Eye (tissue), 1 donor: ENCODE data around the gene OLFM1.

Source experiments
- DNase-seq: peaks from one replicate; pipeline ENCODE4 v3.0.0-alpha.2; 2015

OLFM1 gene

GRCh38 chr9:135087489-135087792 is at the start of gene OLFM1:
TSS of gene OLFM1 (plus strand) at chr9:135087668. CDS start at chr9:135087990, 322 bp downstream.
- peak; percentile 85 for DNase-seq

DNA sequence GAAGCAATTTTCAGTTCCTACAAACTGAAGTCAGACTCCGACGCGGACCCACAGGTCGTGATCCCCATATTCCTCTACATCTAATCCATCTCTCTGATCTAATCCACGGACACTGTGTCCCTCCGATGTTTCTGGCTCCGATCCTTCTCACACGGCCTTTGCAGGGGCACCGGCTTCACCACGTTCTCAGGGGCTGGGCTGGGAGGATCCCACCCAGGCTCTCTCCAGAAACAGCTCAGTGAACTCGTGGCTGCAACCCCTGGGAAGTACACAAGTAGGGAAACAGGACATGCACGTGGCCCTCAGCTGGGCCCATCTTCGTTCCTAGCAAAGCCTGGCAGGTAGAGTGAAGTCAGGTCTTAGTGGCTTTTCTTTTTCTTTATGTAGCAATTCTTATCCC is 49.1 kb upstream of the OLFM1 start:
- no peak for DNase-seq

GRCh38 chr9:135038826-135039225 is 48.6 kb upstream of the OLFM1 start:
- no peak for DNase-seq

DNA sequence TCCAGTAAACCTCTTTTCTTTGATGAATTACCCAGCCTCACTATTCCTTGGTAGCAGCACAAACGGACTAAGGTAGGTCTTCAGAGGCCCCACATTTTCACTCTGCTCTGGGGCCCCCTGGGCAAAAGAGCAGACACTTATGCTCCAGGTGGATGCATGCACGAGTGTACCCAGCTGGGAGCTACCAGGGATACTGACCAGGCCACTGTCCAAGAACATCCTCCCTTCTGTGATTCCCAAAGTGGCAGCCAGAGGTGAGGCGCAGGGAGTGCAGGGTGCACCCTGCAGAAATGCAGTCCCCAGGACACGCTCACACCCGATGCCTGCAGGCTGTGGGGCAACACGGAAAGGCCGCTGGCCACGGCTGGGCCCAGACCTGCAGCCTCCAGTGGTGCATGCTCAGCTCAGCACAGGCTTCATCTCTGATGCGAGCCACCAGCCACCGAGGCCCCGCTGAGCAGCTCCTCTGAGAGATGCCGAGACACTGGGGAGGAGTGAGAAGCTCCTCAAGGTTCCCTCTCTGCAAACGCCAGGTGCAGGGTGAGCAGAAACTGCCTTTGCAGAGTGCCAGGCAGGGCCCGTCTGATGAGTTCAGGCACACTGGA is 48.1 kb upstream of the OLFM1 start:
- DNase-seq, result no peak

DNA sequence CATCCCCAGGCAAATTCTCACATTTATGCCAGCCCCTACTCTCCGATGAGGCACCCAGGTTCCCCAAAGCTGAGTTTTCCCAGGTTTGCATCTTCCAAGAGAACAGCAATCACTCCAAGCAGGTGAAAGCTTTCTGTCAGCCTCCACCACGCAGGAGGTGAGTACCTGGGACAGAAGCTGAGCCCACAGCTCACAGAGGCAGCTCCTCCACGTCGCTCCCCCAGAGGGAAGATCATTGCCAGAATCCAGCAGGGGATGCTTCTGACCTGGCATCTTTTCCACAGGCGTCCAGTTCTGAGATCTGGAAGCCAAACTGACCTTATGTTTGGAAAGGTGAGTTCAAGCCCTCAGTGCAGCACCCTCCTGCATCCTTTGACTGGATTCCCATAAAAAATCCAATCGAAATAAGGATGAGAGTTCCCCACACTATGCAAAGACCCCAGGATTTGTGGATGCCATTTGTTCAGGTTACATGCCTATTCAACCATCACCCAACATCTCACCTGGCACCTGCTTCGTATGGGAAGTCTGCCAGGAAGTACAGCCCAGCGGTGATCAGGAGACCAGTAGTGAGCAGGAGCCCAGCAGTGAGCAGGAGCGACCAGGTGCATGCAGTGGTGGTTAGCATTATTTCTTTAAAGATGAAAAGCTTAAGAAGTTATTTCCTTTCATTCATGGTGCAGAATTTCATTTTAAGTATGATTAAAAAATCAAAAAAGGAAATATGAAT is 47.4 kb upstream of the OLFM1 start:
- no peak for DNase-seq

DNA sequence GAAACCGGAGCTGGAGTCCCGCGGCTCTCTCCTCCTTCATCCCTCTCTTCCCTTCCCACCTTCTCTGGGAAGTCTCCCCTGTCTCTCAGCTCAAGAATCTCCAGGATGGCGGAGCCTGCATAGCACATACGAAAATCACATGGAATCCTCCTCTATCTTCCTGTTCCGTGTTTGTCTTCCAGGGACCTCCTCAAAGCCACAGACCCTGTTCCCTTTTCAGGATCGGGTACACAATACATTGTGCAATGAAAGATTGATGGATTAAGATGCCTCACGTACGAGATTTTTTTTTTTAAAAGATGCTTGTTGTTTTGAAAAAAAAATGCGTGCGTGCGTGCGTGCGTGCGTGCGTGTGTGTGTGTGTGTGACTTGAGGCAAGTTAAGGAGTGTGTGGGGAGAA is 46.6 kb upstream of the OLFM1 start:
- DNase-seq, result no peak

GRCh38 chr9:135043345-135043744 is 44.1 kb upstream of the OLFM1 start:
- no peak for DNase-seq

DNA sequence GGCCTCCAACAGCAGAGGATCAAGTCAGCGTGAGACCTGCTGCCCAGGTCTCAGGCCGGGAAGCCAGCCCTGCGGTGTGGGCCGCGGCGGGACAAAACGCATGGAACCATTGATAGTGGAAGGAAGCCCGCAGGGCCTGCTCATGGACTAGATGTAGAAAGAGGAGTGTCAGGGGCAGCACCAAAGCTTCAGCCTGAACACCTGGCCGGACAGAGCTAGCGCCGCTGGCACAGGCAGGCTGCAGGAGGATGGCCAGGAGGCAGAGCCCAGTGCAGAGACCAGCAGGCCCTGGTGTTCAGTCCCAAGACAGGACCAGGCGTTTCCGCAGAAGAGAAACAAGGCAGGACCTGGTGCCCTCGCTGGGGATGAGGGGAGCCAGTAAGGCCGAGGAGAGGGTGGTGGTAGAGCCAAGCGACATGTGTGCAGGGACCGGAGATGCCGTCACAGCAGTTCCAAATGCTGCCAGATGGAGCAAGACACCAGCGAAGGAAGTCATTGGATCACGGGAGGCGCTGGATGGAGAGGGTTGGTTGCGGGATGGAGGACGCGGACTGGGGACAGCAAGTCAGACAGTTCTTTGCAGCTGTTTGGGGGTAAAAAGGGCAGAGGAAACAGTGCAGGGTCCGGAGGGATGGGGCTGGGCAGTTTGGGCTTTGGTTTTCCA is 42.1 kb upstream of the OLFM1 start:
- no peak for DNase-seq

- DNase-seq, result peak; percentile 55
Measured at GRCh38 chr9:135045928-135046738, 41.3 kb upstream of the OLFM1 start.

GRCh38 chr9:135046739-135047350 is 40.6 kb upstream of the OLFM1 start:
- no peak for DNase-seq

DNA sequence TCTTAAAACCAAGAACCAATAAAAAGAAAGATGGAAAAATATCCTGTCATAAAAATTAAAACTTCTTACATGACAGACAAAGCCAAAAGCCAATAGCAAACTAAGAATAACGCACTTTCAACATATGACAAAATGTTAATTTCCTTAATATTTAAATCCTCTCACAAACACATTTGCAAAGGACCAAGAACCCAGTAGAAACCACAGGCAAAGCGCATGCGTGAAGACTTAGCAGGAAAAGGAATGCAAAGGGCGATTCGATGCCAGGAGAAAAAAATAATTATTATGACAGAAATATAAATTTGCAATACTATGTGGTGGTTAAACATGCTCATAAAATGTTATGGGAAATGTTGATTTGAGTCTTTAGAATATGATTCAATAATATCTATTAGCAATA is 39.9 kb upstream of the OLFM1 start:
- DNase-seq, result no peak

- DNase-seq, result no peak
Measured at GRCh38 chr9:135048046-135048757, 39.3 kb upstream of the OLFM1 start.

DNA sequence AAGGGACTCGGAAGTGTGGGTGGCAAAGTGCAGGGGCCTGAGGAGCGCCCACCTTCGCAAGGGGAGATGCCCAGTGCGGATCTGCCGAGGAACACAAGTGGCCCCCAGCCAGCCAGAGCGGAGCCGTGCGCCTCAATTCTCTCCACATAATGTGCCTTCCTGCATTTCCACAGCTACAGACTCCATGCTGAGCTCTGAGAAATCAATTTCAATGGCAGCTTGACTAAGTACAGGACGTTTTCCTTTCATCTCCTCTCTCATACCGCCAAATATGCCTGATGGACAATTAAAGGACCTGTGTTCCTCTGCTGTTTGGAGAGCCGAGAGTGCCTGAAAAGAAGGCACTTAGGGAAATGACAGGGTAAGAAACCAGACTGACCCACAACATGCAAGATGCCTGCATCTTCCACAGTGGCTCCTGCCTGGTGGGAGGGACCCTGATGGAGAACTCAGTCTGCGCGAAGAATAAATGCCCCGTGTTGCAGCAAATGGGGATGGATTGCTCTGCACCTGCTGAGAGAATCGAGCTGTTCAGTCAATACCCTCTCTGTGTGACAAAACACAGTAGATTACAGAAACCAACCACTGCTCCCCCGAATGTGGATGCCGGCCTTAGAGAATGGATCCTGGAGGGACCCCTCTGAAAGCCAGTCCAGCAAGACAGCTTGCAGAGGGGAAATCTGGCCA is 38.6 kb upstream of the OLFM1 start:
- DNase-seq, result peak; percentile 57

DNA sequence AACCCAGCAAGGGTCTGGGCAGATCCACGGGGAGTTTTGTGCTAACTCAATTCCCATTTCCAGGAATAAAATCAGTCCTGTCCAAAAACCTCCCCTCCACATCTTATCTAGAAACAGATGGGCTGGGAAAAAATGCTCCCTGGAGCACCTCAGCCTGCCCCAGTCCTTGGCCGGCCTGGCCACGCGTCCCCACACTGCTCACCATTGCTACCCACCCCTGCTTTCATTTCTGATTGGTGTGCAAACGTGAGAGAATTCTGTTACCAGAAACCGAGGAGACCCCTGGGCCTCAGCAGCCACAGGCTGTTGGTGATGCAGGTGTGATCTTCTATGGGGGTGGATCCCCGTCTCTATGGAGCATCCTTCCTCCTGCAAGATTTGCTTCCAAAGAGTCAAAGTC is 38.0 kb upstream of the OLFM1 start:
- DNase-seq, result no peak

- no peak for DNase-seq
Measured at GRCh38 chr9:135050072-135050990, 37.1 kb upstream of the OLFM1 start.

DNA sequence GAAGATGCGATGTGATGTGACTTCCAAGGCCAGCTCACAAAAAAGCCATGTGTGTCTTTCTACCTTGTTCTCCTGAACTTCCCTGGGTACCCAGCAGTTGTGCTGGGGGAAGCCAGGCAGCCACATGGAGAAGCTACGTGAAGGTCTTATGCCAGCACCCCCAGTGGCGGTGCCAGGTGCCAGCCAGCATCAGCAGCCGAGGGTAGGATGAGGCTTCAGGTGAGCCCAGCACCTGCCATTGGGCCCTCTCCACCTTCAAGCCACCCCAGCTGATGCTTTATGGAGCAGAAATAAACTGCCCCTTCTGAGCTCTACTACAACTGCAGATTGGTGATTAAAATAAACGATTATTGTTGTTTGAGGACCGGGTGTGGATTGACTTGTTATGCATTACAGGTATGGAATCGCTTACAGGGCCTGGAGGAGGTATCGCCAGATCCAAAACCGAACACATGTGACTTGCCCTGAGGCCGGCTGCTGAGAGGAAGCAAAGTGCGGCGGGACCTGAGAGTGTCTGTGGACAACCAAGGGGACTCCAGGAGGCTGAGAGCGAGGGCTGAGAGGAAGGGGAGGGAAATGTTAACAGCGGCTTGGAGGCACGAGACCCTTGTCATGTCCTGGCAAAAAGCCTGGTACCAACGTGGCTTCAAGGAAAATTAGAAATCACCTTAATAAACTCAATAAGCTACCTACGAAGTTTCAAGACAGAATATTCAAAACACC is 36.0 kb upstream of the OLFM1 start:
- DNase-seq, result no peak

GRCh38 chr9:135053133-135053532 is 34.3 kb upstream of the OLFM1 start:
- DNase-seq, result no peak

- no peak for DNase-seq
Measured at GRCh38 chr9:135055181-135055580, 32.3 kb upstream of the OLFM1 start.

DNA sequence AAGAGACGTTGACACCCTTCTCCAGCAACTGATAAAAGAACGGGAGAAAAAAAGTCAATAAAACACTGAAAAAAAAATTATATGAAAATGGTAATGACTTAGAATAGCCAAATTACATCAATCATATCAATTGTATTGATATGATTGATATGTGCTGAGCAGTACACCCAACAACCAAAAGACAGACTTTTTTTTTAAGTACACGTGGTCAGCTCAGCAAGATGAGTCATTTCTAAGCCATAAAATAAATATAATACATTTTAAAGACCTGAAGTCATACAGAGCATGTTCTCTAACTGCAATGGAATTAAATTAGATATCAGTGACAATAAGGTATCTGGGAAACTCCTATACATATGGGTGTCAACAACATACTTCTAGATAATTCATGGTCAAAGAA is 30.9 kb upstream of the OLFM1 start:
- no peak for DNase-seq
